ENCODE data around the gene ARV1. TPM values are rescaled to one million over a fixed set of nuclear protein-coding genes. Genes with fewer than 3 reads are reported as not detected.

ARV1 gene
- total and polyA plus RNA-seq, 7 donors, result 15.5 to 32.1 (median 20.4) TPM

GRCh38 chr1:230948301-230948700, 30.6 kb upstream of the ARV1 start:
- intact Hi-C loops (cut with DNase I), result no loop called here
- Histone ChIP-seq H3K27ac (no peak overlapping the region), H3K9me3 (no peaks in the 10 kb centered on the region), H3K4me1 (no peaks in the 10 kb centered on the region), H3K4me3 (no peak overlapping the region), H3K36me3 (peaks cover 0 to 27% (median 2%) of the 10 kb centered on the region in 4 donors), H3K27me3 (no peaks in the 10 kb centered on the region)
- 88 to 95% methylated on average over 1 of the region's 1 CpG for WGBS, 2 donors
- DNase-seq, result no peak
- TF ChIP-seq EP300 (IDR thresholded peaks at IDR 0.05), result no peak
- TF ChIP-seq POLR2AphosphoS5 (IDR thresholded peaks at IDR 0.05), result no peak
- TF ChIP-seq POLR2A (IDR thresholded peaks at IDR 0.05), result no peak
- no peak for TF ChIP-seq CTCF (IDR thresholded peaks at IDR 0.05)

- peaks cover 0 to 33% (median 2%) of the 10 kb centered on the region in 4 donors for H3K36me3 ChIP-seq
- no peak overlapping the region for H3K4me3 ChIP-seq
- no peak overlapping the region for H3K27ac ChIP-seq
- H3K4me1 ChIP-seq, result no peaks in the 10 kb centered on the region
- intact Hi-C loops (cut with DNase I), result no loop called here
- WGBS, 2 donors, result 92 to 93% methylated on average over 3 of the region's 3 CpGs
- no peak for TF ChIP-seq CTCF (IDR thresholded peaks at IDR 0.05)
- no peak for TF ChIP-seq POLR2AphosphoS5 (IDR thresholded peaks at IDR 0.05)
- TF ChIP-seq EP300 (IDR thresholded peaks at IDR 0.05), result no peak
- TF ChIP-seq POLR2A (IDR thresholded peaks at IDR 0.05), result no peak
- H3K27me3 ChIP-seq, result no peaks in the 10 kb centered on the region
- H3K9me3 ChIP-seq, result no peaks in the 10 kb centered on the region
- no peak for DNase-seq
Measured at GRCh38 chr1:230948903-230949302, 30.0 kb upstream of the ARV1 start.

DNA sequence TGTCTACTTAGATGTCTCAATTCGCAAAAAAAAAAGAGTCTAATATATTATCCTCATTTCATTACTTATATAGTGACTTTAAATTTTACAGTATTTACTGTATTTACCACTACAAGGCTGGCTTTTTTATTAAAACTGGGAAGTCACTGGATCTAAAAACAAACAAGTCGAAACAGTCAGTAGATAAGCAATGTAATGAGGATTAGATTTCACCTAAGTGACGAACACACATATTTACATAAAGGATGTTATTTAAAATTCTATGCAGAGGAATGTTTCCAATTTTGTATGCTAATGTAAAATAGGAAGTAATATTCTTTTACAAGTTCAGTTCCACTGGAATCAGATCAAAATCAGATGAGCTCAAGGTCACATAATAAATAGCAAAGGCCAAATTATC, 28.5 kb upstream of the ARV1 start:
- DNase-seq, result no peak
- intact Hi-C loops (cut with DNase I), result no loop called here
- Histone ChIP-seq H3K27me3 (no peaks in the 10 kb centered on the region), H3K4me3 (no peak overlapping the region), H3K9me3 (no peaks in the 10 kb centered on the region), H3K36me3 (peaks cover 0 to 30% (median 2%) of the 10 kb centered on the region in 4 donors), H3K27ac (no peak overlapping the region), H3K4me1 (no peaks in the 10 kb centered on the region)
- TF ChIP-seq POLR2AphosphoS5 (IDR thresholded peaks at IDR 0.05), result no peak
- TF ChIP-seq CTCF (IDR thresholded peaks at IDR 0.05), result no peak
- WGBS, 2 donors, result 45 to 66% methylated on average over 3 of the region's 3 CpGs

- Histone ChIP-seq H3K9me3 (no peaks in the 10 kb centered on the region), H3K4me1 (no peaks in the 10 kb centered on the region), H3K27ac (no peak overlapping the region), H3K36me3 (peaks cover 0 to 48% (median 0%) of the 10 kb centered on the region in 4 donors), H3K4me3 (no peak overlapping the region), H3K27me3 (no peaks in the 10 kb centered on the region)
- no peak for TF ChIP-seq POLR2A (IDR thresholded peaks at IDR 0.05)
- TF ChIP-seq POLR2AphosphoS5 (IDR thresholded peaks at IDR 0.05), result no peak
- no peak for TF ChIP-seq EP300 (IDR thresholded peaks at IDR 0.05)
- TF ChIP-seq CTCF (IDR thresholded peaks at IDR 0.05), result no peak
- WGBS, 2 donors, result 54 to 60% methylated on average over 4 of the region's 4 CpGs
- intact Hi-C loops (cut with DNase I), result no loop called here
- DNase-seq, result no peak
Measured at GRCh38 chr1:230957580-230957989, 21.3 kb upstream of the ARV1 start.

DNA sequence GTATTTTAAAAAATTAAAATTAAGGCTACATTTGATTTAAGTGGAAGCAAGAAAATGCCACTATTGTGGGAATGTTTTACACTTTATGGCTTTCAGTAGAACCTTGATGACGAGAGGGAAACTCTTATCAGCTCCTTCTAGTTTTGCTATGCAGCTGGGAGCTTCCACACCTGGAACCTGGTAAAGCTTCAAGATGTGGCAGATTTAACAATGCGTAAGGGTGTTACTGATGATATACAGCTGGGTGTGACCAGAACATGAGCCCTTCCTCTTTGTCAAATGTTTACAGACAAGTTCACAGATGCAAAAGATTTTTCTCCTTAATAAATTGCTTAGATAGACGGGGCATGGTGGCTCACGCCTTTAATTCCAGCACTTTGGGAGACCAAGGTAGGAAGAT, 20.5 kb upstream of the ARV1 start:
- H3K27ac ChIP-seq, result no peak overlapping the region
- DNase-seq, result no peak
- no peak overlapping the region for H3K4me3 ChIP-seq
- no peaks in the 10 kb centered on the region for H3K4me1 ChIP-seq
- WGBS, 2 donors, result 22 to 64% methylated on average over 4 of the region's 4 CpGs
- H3K36me3 ChIP-seq, result peaks cover 0 to 40% (median 0%) of the 10 kb centered on the region in 4 donors
- intact Hi-C loops (cut with DNase I), result no loop called here
- TF ChIP-seq EP300 (IDR thresholded peaks at IDR 0.05), result no peak
- TF ChIP-seq POLR2A (IDR thresholded peaks at IDR 0.05), result no peak
- TF ChIP-seq POLR2AphosphoS5 (IDR thresholded peaks at IDR 0.05), result no peak
- no peak for TF ChIP-seq CTCF (IDR thresholded peaks at IDR 0.05)
- no peaks in the 10 kb centered on the region for H3K9me3 ChIP-seq
- no peaks in the 10 kb centered on the region for H3K27me3 ChIP-seq
